COLO829 (cell line): Measurements from ENCODE around the gene LRRC8D.
"Not testable (repeated sequence)": the region's sequence is repeated elsewhere in the genome, so short reads cannot be mapped to it uniquely, and the experiment has no call there.

Experiments used
- DNase-seq: peaks from one replicate; pipeline ENCODE4 v3.0.0; 2012; ENCODE audit warnings: low spot score

LRRC8D gene

DNA sequence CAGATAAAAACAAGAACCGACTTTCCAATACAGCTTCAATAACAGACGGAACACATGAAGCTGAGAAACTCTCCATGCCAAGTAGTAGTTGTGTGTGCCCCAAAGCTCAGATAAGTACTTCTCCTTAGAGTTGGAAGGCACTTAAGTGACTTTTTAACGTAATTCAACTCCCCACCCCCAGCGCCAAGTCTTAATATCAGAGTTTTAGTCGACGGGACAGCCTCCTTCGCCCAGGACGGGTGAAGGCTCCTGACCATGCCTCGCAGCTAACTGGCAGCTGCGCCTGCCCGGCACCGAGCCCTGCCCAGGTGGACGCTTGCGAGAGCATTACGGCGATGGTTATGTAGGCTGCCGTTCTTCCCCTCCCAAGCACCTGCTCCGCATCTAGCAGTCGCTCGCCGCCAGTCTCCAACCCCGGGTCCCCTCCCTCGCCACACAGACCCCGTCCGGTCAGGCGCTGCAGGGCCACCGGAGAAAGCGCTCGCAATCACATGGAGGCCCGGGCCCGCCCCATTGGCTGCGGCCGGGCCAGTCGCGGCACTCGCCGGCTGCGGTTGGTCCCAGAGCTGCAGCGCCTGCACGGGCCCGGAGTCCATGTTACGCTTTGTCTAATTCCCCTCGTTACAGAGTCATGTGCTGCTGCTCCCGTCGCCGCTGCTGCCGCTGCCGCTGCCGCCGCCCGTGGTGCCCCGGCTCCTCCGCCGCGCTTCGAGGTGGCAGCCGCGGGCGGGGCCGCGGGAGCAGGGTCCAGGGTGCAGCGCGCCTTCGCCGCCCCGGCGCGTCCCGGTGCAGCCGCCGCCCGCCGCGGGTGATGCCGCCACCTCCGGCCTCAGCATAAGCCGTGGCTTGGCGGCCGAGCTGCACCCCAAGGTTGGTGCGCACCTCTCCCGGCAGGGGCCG lies at the start of gene LRRC8D:
Gene LRRC8D, plus strand, starts transcription at position 611 of the 900 bp plus-strand sequence. CDS start 112,037 bp downstream, outside the sequence.
- DNase-seq, result peak; percentile 35

DNA sequence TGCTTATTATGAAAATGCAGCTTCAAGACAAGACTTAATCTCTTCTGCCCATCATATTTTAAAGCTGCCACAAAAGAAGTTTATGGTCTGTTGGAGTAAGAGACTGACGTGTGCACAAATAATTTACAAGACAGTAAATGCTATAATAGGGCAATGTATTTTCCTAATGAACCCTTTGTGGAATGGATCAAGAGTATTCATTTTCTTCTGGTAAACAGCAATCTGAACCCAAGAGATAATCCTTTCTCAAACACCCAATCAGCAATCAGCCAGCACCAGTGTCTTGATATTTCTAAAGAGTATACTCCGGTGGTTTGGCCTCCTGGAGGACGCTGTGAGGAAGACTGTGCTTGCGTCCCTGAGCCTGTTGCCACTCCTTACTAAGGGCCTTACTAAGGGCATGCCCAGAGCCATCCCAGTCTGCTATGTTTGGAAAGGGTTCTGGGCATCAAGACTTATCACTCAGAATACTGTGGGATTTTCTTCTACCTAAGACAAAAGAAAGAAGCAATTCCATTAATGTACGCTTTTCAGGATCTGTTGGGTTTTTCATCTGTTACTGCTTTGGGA lies 48.8 kb upstream of the LRRC8D start:
- no peak for DNase-seq

DNA sequence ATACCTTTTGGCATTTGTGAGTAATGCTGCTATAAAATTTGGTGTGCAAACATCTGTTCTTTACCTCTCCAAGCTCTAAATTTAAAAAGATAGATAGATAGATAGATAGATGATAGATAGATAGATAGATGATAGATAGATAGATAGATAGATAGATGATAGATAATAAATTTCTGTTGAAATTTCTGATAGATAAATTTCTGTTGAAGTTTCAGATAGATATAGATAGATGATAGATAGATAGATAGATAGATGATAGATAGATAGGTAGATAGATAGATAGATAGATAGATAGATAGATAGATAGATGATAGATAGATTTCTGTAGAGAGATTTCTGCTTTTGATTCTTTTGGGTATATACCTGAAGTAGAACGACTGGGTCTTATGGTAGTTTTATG lies 44.7 kb upstream of the LRRC8D start:
- DNase-seq, result not testable (repeated sequence)

DNA sequence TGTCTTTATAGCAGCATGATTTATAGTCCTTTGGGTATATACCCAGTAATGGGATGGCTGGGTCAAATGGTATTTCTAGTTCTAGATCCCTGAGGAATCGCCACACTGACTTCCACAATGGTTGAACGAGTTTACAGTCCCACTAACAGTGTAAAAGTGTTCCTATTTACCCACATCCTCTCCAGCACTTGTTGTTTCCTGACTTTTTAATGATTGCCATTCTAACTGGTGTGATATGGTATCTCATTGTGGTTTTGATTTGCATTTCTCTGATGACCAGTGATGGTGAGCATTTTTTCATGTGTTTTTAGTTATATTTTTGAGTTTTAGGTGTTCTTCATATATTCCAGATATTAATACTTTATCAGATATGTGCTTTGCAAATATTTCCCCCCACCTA lies 43.6 kb upstream of the LRRC8D start:
- not testable (repeated sequence) for DNase-seq

DNA sequence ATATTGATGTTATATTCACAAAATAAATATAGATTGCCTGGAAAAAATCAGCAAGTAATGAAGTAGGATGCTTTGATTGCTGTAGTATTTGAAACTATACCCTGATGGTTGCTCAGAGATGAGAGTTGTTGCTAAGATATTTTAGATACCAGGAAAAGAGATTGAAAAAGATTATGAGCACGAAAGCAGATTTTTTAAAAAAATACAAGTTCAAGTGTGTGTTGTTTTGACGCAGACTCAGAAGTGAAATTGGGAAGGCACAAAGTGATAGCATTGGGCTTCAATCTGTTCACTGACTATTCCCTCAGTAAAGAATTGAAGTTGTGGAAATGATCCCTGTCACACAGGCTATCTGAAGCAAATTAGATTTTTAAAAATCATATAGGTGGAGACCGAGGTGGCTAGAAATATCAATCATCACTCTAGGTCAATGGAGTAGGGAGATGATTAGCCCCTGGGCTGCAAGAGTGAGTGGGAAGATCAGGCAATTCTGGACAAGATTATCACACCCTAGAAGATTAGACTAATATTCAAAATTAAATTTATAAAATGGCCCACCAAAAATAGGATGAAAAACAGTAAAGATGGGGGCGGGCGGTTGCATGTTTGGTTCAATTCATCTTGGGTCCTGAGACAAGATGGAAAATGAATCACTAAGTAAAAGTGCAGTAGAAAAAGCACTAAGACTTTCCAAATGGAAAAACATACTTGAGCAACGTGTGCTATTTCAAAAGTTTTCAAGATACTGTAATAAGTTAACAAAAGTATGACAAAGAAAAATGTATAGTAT lies 41.5 kb upstream of the LRRC8D start:
- DNase-seq, result no peak

DNA sequence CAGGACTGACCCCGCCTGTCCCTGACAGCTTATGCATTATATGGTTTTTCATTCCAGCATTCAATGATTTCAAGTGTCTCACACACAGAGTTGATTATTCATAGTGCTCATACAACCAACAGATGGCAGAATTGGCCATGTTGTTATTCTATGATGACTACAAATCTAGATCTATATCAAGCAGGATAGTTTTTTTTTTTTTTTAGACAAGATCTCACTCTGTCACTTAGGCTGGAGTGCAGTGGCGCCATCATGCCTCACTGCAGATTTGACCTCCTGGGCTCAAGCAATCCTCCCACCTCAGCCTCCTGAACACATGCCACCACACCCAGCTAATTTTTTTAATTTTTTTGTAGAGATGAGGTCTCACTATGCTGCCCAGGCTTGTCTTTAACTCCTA lies 40.1 kb upstream of the LRRC8D start:
- DNase-seq, result peak; percentile 76

DNA sequence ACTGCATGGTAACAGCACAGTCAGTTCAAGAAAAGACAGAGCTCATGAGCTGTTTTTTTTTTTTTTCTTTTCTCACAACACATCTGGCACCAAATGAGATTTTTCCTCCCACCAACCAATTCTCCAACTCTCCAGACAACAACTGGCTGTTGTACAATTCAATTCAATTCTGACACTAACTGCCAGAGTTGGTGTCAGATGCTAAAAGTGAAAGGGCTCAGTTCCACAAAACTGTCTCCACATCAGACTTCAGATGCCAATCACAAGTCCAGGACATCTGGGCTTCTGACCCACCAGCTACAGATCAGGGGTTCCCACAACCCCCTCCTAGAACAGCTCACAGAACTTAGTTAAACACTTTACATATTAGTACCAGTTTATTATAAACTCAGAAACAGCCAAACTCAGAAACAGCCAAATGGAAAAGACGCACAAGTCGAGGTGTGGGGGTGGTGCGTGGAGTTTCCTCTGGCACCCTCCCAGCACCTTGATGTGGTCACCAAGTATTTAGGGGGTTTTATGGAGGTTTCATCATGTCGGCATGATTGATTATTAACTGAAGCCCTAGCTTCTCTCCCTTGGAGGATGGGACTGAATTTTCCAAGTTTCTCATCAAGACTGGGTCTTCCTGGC lies 39.2 kb upstream of the LRRC8D start:
- DNase-seq, result no peak

DNA sequence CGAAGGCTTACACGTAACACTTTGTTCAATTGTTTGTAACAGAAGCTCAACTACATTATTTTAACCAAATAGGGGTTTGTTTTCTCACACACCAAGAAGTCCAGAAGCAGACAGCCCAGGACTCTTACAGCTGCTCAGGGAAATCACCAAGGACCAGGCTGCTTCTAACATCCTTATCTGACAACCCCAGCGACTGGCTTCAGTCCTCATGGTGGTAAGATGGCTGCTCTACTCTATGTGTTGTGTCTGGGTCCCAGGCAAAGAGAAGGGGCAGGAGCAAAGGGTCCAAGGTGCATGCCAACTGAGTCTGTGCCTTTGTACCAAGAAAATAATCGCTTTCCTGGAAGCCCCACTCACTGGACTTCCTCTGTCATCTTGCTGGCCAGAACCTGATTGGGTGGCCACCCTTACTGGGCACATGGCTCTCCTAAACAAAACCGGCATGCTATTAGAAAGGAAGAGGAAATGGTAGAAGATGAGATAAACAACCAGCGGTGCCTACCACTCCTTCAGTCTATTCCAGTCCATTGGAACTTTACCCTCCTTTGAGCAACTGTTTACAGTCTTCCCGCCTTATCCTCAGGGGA lies 34.1 kb upstream of the LRRC8D start:
- no peak for DNase-seq

DNA sequence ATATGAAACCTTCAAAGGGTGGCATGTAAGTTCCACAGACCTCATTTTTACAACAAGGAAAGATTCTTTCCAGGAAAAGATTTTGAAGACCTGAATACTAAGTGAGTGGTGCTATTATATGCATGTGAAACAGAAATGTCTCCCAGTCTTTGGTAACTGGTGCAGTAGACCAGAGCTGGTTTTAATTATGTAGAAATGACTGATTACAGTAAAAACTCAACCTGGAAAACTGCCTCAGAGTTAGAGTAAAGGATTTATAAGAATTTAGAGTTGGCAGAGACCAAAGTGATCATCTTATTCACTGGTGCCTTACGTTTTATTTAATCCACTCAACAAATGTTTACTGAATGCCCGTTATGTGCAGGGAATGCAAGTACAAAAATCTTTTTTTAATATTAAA lies 30.2 kb upstream of the LRRC8D start:
- no peak for DNase-seq

DNA sequence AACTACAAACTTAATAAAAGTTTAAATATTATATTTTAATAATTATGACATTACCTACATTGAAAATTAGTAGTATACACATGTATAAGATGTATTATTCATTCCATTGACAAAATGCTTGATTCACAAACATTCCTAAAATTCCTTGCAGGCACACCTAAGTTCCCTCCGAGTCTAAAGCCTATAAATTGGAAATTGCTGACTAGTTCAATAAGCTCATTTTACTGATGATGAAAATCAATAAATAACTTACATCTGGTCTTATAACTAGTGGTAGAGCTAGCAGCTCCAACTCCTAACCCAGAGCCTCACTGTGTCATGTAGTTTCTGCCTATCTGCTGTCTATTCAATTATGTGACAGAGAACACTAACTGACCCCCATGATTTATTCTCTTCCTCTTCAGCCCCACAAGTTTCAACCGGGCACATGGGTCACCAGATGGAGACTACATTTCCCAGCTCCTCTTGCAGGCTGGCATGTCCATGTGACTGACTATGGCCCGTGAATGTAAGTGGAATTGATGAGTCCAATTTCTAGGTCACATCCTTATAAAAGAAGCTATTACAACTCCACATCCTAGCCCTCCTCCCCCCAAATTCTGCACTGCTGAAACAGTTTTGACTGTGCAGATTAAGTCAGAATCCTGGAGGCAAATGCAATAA lies 29.6 kb upstream of the LRRC8D start:
- DNase-seq, result no peak

DNA sequence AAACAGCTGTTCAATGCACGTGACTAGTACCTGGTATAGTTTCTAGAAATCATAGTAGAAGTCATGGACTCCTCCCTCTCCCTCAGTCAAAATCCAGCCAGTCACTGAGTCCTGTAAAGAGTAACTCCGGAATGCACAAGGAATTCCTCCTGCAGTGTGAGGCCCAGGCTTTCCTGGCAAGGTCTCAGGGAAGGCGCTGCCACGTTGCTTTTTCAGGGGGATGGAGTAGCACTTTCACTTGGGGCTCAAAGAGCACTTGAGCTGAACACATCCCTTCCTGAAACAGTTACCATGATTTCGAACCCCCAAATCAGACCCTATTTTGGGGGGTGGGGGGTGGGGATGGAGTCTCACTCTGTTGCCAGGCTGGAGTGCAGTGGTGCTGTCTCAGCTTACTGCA lies 26.4 kb upstream of the LRRC8D start:
- no peak for DNase-seq

DNA sequence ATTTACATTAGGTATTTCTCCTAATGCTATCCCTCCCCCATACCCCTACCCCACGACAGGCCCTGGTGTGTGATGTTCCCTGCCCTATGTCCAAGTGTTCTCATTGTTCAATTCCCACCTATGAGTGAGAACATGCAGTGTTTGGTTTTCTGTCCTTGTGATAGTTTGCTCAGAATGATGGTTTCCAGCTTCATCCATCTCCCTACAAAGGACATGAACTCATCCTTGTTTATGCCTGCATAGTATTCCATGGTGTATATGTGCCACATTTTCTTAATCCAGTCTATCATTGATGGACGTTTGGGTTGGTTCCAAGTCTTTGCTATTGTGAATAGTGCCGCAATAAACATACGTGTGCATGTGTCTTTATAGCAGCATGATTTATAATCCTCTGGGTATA lies 25.3 kb upstream of the LRRC8D start:
- DNase-seq, result not testable (repeated sequence)

DNA sequence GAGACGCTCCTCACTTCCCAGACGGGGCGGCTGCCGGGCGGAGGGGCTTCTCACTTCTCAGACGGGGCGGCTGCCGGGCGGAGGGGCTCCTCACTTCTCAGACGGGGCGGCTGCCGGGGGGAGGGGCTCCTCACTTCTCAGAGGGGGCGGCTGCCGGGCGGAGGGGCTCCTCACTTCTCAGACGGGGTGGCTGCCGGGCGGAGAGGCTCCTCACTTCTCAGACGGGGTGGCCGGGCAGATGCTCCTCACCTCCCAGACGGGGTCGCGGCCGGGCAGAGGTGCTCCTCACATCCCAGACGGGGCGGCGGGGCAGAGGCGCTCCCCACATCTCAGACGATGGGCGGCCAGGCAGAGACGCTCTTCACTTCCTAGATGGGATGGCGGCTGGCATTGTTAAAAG lies 23.0 kb upstream of the LRRC8D start:
- DNase-seq, result not testable (repeated sequence)

DNA sequence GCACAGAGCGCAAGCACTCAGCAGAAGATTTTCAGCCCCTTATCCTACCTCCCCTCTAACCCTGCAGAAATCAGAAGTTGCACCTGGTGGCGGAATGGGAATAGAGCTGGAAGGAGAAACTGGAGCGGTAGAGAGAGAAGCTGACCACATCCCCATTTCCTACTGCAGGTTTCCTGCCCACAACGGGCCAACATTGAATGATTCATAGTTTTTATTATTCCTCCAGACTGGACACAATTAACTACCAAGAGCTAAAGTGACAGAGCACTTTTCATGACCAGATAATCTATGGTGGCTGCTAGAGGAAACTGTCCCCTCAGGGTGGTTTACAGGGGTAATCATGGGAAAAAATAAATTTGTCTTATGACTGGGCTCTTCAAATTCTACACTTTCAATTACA lies 21.3 kb upstream of the LRRC8D start:
- DNase-seq, result no peak

DNA sequence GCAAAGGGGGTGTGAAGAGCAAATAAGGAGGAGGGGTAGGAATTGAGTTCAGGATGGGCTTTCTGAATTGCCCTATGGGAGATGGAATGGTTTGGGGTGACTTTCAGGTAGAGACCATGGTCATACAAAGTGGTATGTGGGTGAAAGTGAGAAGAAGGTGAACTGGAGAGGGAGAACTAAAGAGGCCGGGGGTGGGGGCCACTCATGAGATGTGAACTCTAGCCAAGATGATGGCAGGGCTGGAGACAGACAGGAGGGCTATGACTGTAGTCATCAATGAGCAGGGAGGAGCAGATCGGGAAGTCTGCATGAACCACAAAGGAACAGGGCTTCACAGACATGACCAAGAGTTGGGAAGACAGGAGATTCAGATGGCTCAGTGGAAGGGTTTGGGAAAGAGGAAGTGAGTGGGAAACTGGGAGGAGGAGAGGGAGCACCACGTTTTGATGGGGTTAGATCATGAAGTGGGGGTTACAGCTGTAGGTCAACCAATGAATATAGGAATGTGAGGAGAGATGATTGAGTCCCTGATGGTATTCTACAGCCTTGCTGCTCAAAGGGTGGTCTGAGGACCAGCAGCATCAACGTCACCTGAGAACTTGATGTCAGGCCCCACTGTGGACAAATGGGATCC lies 20.7 kb upstream of the LRRC8D start:
- no peak for DNase-seq

DNA sequence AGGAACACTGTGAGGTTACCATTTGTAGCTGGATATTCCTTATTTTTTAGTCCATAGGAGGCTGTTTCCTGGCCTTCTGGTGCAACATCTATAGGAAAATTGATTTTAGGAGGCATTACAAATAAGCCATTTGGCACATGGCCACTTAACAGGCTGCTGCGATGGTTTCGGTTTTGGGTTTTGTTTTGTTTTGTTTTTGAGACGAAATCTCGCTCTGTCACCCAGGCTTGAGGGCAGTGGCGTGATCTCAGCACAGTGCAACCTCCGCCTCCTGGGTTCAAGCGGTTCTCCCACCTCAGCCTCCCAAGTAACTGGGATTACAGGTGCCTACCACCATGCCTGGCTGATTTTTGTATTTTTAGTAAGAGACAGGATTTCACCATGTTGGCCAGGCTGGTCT lies 20.1 kb upstream of the LRRC8D start:
- no peak for DNase-seq

DNA sequence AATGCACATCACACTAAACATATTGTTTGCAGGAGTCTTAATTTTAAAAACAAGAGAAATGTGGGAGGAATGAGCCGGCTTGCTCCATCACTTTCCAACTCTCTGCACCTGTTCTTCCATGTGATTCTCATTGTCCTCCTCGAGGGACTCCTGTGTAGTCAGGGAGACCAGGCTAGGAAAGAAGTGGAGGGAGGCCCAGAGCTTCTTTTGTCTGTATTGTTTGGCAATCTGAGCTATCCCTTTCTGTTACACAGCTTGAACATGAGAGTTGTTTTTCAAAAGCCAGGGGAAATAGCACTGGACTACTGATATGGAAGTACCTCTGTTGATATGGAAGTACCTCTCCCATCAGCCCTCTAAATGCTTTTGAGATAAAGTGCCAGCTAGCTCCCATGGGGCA lies 18.8 kb upstream of the LRRC8D start:
- no peak for DNase-seq

DNA sequence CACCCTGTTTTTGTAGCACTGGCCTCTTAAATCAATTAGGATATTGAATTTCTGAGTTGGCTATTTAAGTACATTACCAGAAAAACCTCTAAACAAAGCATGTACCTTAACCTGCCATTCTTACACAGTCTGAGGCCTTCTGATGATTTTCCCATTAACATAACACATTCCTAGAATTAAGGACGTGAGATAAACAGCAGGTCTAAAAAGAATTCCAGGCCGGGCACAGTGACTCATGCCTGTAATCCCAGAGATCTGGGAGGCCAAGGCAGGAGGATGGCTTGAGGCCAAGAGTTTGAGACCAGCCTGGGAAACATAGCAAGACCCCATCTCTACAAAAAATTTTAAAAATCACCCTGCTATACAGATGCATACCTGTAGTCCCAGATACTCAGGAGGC lies 18.0 kb upstream of the LRRC8D start:
- no peak for DNase-seq

DNA sequence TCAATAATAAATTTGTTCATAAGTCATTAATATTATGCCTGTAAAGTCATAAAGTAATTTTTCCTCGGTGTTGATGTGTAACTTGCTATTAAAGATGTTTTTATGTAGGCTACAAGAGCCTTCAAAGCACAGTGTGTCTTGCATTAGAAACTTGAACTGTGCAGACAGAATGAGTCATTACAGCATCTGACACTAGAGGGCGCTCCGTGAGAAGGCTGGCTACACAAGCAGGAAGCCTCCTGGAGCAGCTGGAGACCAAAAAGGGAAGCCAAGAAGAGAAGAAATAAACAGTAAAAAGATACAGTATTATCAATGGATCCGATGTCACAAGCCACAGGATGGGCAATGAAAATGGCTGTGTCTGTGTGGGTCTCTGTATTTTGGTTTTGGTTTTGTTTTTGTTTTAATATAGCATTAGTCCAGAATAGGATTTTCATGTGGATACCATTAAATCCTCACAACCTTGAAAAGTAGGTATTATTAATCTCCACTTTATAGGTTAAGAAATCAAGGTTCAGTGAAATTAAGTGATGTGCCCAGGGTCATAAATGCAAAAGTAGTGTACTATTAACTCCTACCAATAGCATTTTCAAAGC lies 16.1 kb upstream of the LRRC8D start:
- DNase-seq, result peak; percentile 69

DNA sequence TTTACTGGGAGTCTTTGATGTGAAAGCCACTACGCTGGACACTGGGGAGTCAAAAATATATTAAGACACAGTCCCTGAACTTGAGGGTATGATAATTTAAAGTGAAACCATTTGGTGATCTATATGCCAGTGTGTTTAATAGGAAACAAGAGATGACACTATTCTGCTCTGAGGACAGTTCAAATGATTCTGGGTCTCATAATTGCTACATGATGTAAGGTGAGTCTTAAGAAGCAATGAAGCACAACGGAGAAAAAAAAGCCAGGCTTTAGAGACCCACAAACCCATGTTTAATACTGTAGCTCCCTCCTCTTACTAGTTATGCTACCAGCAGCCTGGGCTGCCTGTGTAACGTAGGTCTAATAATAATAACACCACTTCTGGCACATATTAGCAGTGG lies 14.2 kb upstream of the LRRC8D start:
- DNase-seq, result no peak

DNA sequence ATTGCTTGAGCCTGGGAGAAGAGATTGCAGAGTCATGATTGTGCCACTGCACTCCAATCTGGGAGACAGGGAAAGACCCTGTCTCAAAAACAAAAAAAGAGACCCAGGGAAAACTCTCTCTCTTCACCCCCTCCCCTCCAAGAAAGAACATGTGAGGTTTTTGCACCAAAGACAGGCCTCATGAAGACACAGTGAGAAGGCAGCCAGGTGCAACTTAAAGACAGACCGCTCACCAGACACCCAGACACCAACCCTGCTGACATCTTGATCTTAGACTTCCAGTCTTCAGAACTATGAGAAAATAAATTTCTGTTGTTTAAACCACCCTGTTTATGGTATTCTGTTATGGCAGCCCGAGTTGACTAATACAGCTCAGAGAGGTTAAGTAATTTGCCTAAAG lies 13.3 kb upstream of the LRRC8D start:
- DNase-seq, result no peak
